ENCODE results near the gene FAM83F.
"Not testable (repeated sequence)": the region's sequence is repeated elsewhere in the genome, so short reads cannot be mapped to it uniquely, and the experiment has no call there.

Gene FAM83F

DNA sequence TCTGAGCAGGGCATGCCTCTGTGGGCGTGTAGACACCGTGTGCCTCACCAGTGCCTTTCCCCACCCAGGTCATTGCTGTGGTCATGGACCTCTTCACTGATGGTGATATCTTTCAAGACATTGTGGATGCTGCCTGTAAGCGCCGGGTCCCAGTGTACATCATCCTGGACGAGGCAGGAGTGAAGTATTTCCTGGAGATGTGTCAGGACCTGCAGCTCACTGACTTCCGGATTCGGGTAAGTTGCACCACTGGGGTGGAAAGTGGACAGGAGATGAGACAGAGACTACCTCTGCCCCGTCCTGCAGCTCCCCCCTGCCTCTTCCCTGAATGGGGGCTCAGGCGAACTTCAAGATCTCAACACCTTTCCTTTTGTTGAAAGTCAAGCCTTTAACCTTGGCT is 24.3 kb downstream of the FAM83F start:
- DNase-seq = no peak

DNA sequence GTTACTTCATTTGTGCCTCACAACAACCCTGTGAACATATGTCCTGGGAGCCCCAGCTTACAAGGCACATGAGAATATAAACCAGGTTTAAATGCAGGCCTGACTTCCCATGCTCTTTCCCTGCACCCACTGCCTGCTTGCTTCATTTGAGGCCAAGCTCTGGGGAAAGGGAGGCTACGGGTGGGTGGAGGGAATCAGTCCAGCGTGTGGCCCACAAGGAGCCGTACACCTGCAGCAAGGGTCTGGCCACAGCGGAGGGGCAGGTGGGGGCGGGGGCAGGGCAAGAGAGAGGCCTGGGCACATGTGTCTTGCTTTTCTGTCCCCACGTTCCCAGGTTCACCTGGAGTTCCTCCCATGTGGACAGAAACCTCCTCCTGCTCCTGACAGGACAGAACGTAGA is 26.2 kb downstream of the FAM83F start:
- no peak for DNase-seq

DNA sequence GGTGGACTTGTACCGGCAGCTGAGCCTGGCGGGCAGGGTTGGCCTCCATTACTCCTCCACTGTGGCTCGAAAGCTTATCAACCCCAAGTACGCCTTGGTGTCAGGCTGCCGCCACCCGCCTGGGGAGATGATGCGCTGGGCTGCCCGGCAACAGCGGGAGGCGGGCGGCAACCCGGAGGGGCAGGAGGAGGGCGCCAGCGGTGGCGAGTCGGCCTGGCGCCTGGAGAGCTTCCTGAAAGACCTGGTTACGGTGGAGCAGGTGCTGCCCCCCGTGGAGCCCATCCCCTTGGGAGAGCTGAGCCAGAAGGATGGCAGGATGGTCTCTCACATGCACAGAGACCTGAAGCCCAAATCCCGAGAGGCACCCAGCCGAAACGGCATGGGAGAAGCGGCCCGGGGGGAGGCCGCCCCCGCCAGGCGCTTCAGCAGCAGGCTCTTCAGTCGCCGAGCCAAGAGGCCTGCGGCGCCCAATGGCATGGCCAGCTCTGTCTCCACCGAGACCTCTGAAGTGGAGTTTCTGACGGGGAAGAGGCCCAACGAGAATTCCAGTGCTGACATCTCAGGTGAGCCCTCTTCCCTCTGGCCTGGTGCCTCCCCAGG is 26.7 kb downstream of the FAM83F start:
- no peak for DNase-seq

- DNase-seq = no peak
Observed at GRCh38 chr22:40022536-40023240, 27.9 kb downstream of the FAM83F start.

DNA sequence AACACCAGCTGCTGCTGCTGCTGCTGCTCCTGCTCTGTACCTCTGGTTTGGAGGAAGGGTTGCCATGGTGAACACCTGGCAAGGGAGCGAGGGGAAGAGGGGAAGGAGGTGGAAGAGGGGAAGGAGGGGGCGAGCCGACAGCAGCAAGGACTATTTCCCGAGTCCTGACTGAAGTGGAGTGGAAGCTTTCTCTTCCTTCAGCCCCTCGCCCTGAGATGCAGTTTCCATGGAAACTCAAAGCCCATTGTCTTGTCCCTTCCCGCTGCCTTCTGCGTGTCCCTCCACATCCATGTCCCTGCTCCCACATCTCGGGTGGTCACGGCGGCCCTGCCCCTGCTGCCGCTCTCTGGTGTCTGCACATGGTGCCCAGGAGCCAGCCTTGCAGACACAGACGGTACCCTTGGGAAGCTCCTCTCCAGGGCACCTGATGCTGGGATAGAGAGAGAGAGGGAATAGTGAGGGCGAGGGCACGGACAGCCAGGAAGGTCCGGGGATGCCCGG is 28.6 kb downstream of the FAM83F start:
- DNase-seq = no peak

- DNase-seq = peak; percentile 80
Observed at GRCh38 chr22:40024201-40025061, 29.7 kb downstream of the FAM83F start.

DNA sequence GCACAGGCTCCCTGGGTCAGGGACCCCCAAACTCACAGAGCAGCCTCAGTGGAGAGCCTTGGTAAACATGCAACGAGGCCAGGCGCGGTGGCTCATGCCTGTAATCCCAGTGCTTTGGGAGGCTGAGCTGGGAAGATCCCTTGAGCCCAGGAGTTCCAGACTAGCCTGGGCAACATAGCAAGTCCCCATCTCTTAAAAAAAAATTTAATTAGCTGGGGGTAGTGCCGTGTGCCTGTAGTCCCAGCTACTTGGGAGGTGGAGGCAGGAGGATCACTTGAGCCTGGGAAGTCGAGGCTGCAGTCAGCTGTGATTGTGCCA is 30.3 kb downstream of the FAM83F start:
- not testable (repeated sequence) for DNase-seq

DNA sequence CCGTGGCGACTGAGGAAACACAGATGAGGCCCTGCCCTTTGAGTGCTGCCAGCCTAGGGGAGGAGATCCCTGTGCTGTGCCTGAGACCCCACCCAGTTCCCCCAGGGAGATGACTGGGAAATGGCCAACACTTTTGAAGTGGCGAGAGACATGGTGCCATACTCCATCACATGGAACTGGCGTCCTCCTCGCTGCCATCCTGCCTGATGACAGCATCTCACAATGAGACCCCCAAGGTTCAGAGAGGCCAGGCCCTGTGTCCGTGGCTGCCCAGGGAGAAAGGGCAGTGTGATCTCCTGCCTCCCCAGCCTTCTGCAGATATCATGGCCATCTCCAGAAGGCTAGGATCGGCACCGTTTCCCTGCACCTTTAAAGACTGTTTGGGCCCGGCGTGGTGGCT is 31.1 kb downstream of the FAM83F start:
- DNase-seq = no peak

- no peak for DNase-seq
Observed at GRCh38 chr22:40026641-40027040, 31.9 kb downstream of the FAM83F start.

GRCh38 chr22:40027191-40028097 is 32.7 kb downstream of the FAM83F start:
- no peak for DNase-seq

DNA sequence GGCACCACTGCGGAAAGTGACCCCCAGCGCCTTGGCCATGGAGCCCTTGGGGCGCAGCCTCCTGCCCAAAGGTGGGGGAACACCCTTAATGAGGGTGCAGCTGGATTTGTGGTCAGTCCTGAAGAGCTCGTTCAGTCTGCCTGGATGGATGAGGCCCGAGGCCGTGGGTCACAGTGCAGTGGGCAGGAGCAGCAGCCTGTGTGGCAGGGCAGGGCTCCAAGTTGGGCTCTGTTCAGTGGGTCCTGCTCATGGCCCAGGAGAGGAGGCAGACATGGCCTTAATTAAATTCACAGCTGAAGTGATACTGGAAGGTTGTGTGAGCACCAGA is 33.3 kb downstream of the FAM83F start:
- DNase-seq = no peak

DNA sequence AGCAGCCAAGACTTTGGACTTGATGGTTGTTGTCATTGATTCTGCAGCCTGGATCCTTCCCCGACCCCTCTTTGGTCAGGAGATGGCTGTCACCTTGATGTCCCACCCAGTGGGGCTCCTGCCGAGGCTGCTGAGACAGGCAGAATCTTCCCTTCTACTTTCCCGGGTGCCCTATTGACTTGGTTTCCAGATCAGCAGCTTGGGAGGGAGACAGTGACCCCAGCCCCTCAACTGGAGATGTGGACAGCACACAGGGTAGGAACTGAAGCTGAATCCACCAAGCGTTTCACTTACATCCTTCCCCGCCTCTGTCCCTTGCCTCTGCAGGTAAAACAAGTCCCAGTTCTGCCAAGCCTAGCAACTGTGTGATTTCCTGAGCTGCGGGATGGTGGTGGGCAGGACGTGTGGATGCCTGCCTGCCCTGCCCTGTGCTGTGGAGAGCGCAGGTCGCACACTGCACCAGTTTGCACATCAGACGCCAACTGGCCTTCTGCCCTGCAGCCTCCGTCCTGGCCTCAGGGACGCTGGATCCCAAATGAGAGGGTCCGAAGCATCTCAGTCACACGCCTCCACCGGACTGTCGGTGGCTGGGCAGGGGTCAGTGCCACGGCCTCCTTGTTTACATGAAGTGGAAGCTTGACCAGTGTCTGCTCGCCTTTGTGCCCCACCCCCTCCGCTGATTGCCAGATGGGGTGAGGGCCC is 34.6 kb downstream of the FAM83F start:
- no peak for DNase-seq

DNA sequence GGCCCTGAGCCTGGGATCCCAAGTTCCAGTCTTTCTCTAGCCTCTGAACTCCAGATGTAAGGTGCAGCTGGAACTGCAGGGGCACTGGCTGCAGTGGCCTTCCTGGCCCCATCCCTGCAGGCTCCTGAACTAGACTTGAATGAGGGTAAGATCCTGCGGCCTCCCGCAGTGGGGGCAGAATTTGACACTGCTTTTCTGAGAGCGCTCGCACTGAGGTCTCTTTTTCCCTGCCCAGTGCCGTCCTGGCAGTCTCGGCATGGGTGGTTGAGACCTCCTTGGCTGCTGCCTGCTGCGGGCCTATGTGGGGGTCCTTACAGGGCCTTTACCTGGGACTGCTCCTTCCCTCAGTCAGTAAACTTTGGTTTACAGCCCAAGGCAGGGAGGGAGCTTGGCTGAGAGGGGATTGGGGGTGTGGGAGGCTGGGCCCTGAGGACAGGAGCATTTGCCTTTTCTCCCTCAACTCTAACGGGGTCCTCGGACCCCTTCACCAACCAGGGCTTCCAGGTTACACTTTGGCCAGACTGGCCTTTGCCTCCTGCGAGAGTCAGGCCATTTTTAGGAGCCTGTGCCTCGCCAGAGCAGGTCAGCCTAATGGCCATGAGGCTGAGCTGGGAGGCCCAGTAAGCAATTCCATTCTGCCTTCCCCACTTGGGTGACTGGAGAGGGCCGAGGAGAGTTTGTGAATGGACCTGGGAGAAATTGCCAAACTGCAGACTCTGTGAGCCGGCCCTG is 35.4 kb downstream of the FAM83F start:
- DNase-seq = no peak

DNA sequence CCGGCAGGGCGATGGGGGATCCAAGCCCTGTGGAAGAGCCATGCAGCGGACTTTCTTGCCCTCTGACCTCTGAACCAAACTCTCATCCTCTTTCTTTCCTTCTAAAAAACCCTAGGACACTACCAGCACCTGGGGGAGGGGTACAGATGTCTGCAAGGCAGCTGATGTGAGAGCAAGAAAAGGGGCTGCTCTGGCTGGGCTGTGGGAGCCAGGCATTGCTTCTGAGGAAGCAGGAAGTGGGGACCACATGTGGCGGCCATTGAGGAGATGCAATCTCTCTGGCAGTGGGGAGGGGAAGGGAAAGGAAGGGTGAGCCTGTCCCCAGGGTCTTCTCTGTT is 36.0 kb downstream of the FAM83F start:
- no peak for DNase-seq

DNA sequence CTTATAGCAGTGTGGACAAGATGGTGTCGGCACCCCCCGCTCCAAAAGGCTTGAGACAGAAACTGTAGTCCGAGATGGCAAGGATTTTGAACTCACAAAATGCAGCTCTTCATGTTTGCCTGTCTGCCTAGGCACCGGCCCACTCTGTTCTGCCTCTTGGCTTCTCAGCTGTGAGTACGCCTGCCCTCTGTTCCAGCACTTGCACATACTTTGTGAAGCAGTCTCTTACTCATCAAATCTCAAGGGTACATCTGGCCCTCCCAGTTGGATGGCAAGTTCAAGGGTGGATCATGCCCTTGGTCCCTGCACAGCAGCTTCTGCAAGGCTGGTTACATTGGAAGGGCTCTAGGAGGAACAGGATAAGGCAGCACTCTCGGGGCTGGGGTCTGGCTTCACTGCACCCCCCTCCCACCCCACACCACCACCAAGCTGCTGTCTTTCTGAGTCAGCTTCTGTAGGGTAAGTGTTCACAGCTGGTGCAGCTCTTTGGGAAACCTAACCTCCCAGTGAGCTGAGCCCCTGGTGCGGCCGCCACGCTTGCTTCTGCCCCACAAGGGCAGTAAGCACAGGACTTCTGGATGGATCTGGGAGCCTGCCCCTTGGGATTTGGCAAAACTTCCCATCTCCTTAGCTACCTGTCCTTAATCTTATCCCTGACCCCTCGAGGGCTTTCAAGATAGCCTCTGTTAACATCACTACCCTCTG is 37.2 kb downstream of the FAM83F start:
- no peak for DNase-seq

DNA sequence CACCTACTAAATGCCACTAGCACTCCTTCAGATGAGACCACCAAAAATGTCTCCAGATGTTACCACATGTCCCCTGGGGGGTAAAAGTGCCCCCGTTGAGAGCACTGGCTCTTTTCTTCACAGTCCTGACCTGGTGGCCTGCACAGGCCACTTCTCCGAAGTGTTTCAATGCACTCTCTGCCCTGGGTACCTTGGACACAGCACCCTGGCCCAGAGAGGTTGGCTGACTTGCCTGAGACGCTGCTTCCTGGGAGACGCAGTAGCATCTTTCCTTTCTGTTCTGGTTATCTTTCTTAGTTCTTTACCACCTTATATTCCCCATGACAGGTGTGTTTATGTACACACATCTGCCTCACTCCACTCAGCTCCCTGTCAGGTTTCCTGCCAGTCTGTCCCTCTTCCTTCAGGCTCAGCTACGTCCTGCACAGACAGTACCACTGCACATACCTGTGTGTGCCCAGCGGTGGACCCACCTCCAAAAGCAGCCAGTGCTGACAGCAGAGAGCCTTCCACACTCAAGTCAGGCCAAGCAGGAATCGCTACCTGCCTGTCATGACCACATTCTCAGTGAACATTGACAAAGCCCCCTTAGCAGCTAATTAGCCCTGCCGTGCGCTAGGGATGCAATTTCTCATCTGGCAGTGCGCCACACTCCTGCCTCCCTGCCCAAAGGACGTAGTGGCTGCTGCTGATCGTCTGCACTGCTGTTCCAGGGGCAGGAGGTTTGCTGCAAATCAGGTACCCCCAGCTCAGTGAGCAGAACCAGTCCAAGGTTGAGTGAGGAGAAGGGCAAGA is 39.0 kb downstream of the FAM83F start:
- DNase-seq = no peak

- no peak for DNase-seq
Observed at GRCh38 chr22:40035351-40035750, 40.6 kb downstream of the FAM83F start.

GRCh38 chr22:40036126-40036525 is 41.4 kb downstream of the FAM83F start:
- DNase-seq = peak; percentile 44

DNA sequence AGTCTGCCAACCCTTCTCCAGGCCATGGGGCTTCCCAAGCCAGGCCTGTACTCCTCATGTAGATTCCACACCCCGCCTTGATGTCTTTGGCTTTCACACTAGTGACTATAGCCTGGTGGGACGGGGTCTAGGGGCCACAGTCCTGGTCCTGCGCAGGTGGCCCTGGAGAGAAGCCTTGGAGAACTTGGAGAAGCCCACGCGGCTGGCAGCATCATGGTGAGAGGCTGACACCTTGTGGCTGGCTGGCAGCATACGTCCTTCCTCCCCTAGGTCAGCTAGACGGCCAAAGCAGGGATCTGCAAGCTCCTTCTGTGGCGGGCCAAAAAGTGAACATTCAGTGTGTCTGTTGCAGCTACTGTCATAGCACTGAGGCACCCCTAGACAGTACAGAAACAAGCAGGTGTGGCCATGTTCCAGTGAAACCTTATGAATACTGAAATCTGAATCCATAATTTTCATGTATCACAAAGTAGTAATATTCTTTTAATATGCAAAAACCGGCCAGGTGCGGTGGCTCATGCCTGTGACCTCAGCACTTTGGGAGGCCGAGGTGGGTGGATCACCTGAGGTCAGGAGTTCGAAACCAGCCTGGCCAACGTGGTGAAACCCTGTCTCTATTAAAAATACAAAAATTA is 42.0 kb downstream of the FAM83F start:
- DNase-seq = peak; percentile 76

DNA sequence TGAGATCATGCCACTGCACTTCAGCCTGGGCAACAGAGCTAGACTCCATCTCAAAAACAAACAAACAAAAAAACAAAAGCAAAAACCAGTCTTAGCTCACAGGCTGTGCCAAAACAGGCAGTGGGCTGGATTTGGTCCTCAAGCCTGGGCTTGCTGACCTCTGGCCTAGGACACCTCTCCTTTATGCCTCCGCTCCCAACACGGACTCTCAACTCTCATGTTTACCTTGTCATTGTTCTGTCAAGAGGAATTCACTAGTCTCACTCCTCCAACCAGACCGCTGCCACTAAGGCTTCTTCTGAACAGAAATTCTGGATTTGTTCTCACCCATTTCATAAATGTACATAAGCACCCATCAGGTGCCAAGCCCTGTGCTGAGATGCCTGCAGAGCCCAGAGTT is 42.6 kb downstream of the FAM83F start:
- DNase-seq = no peak
